Femur (tissue), 1 donor: ENCODE data around the gene SORT1.
"Not testable (repeated sequence)": the region's sequence is repeated elsewhere in the genome, so short reads cannot be mapped to it uniquely, and the experiment has no call there.

Experiments
- DNase-seq: peaks from one replicate; pipeline ENCODE4 v3.0.0-alpha.2; 2017

The SORT1 gene

DNA sequence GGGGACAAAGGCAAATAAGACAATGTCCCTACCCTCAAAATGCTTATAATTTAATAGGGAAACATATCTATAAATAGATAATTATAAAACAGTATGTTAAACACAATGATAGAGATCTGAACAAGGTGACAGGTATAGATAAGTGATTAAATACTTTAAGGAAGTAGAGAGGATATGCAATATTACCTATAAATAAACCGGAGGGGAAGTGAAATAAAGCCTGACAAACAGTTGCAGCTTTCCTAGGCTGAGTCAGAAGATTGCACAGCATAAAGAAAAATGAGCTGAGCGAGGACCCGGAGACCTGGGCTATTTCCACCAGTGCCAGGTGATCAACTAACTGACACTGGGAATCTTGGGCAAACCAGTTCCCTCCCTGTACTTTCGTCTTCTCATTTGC lies 103.2 kb downstream of the SORT1 start:
- DNase-seq = no peak

DNA sequence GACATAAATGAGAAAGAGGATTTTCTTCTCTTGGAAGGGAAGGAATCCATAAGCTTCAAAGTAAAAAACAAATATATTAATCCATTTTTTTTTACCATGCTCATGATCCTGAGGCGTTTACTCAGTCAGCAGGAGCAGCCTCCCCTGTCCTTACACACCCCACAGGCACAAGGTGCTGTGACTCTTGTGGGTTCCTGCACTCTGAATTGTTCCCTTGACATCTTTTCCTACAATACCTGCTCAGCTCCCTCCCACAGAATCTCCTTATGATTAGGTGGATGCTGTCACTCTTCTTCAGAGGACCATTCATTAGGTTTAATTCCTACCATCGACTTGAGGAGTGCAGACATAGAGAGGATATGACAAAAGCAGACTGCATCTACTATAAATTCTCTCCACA lies 104.7 kb downstream of the SORT1 start:
- DNase-seq = no peak

DNA sequence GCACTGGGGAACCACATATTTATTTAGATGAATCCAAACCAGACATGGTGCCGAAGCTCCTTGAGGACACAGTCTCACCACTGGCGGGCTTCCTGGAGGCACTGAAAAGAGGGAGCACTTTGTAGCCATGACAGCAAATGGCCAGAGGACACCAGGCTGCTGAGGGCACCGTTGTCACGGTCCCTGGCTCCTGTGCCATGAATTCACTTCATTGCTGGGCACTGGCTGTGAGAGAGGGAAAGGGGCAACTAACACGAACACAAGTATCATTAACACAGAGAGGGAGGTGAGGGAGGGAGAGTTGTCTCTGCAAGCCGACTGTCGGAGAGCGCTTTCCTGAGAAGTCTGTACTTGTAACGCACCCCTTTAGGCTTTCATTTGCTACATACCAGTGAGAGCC lies 105.4 kb downstream of the SORT1 start:
- no peak for DNase-seq

DNA sequence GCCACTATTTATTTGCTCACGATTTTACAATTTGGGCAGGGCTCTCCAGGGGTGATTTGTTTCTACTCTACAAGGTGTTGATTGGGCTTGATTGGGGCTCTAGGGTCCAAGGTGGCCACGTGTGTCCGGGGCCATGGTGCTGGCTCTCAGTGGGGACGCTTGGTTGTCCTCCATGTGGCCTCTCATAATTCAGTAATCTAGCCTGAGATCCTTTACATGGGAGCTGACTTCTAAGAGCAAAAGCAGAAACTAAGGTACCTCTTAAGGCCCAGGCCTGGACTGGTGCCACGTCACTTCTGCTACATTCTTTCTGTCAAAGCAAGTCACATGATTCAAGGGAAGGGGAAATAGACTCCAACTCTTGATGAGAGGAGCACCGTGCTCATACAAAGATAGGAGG lies 106.7 kb downstream of the SORT1 start:
- DNase-seq = no peak

DNA sequence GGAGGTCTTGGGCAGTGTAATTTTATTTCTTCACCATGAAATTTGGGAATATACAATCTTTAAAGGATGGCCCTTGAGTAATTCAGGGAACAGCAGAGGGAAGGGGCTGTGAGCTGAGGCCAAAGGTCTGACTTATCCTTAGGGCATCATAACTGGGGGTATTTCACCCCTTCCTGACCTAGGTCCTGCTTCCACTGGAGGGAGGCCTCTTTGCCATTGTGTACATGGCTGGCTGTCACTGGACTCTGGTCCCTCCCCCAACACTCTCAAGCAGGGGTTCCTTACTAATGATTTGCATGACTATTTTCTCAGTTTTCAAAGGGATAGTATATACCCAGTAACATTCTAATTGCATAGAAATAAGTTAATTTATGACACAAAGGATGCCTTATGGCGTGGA lies 107.6 kb downstream of the SORT1 start:
- DNase-seq = no peak

DNA sequence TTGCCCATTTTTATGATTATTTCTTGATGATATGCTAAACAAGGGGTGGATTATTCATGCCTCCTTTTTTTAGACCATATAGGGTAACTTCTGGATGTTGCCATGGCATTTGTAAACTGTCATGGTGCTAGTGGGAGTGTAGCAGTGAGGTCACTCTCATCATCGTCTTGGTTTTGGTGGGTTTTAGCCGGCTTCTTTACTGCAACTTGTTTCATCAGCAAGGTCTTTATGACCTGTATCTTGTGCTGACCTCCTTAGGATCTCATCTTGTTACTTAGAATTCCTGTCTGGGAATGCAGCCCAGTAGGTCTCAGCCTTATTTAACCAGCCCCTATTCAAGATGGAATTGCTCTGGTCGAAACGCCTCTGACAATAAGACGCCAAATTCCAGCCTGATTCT lies 111.0 kb downstream of the SORT1 start:
- not testable (repeated sequence) for DNase-seq

DNA sequence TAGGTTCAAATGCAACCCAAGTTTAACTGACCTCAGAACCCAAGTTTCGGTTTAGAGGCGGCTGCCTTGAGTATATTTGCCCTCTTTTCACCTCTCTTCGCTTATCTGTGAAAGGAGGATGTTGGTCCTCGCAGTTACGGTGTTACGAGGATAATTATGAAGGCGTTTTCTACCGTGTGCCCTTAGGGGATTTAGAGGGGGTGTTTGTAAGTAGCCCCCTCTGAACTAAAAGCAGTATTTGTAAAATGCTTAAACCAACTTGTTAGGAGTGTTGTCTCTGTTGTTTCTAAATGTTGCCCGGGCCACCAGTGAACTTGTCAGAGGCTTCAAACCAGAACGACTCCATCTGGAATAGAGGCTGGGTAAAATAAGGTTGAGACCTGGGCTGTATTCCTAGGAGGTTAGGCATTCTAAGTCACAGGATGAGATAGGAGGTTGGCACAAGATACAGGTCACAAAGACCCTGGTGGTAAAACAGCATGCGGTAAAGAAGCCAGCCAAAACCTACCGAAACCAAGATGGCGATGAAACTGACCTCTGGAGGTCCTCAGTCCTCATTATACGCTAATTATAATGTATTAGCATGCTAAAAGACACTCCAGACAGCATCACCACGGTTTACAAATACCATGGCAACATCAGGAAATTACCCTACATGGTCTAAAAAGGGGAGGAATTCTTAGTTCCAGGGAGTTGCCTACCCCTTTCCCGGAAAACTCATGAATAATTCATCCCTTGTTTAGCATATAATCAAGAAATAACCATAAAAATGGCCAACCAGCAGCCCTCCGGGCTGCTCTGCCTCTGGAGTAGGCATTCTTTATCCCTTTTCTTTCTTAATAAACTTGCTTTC lies 113.7 kb downstream of the SORT1 start:
- peak; percentile 10 for DNase-seq

DNA sequence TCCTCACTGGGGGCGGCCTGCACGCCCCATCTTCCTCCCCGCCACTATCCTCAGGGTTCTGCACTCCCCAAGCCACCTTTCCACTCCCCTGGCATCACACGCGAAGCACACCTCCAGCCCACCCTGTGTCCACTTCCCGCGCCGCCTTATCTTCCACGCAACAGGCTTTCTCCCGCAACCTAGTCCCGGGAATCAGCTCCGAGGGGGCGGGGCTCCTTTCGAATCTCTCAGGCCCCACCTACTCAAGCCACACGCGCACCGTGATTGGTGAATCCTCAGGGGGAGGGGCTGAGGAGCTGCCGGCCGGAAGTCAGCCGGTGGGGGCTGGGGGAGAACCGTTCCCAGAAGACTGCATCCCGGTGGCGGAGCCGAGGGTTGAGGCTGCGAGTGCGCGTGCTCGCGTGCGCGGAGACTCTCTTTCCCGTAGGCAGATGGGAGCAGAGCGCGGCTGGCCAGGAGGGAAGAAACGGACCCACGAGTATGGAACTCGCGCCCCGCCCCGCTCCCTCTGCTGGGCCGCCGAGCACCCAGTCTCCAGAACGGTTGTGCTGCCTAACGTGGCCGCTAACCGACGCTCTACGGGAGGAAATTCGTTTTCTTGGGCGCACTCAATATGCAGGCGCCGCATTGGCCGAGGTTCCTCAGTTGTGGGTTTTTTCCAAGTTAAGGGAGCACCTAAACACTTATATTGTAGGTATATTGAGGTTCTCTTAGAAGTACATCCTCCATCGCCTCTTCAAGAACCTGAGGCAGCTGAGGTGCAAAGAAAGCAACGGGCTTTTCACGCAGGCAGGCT lies 114.6 kb downstream of the SORT1 start, which contains the start of gene PSRC1:
Gene PSRC1 (minus strand): TSS at position 194 of the 796 bp plus-strand sequence.
- DNase-seq = peak; percentile 97

DNA sequence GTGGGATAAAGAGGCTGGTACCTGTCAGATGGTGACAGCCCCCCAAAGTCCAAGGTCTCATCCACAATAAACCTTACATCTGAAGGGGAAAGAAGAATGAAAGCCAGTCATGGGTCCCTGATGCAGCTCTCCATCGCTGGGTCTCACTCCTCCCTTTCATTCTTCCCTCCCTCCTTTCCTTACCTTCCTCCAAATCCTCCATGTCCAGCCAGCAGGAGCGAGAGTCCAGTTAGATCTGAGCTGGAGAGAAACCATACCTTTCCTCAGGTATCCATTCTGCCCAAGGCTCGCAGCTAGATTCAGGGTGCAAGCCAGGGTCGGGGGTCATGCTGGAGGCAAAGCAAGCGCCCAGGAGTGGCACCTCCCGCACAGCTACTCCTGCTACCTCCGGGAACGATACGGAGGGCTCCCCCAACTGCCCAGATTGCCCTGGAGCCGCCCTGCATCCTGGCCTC lies 115.2 kb downstream of the SORT1 start:
- no peak for DNase-seq

DNA sequence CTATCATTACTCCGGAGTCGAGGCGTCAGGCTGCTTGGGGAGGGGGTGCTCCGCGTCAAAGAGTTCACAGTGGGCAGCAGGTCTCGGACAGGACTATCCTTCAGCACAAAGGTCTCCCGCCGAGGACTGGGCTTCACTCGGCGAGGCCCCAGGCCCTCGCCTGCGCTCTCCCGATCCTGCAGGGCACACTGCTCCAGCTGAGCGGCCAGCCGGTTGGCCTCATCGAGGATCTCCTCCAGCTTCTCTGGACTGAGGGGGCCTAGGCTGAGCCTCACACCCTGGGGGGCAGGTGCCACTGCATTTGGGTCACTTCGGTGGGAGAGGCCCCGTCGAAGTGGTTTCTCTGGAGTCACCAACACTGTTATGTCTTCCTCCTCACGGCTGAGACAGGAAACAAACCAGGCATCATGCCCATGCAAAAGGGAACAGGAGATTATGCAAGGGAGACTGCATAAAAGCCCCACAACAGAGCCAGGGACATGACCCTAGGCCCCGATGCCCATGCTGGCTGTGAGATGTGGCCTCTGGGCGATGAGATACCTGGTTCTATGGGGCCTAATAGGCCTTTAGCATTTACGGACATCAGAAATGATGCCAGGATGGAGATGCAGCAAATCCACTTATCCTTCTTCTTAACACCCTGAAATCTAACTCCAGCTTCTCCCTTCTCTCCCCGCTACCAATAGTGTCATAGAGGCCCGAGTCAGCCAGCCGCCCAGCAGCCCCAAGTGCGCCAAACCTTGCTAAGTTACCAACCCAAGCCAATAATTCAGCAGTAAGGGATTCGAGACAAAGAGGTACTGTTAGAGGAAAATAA lies 115.8 kb downstream of the SORT1 start:
- peak; percentile 26 for DNase-seq

DNA sequence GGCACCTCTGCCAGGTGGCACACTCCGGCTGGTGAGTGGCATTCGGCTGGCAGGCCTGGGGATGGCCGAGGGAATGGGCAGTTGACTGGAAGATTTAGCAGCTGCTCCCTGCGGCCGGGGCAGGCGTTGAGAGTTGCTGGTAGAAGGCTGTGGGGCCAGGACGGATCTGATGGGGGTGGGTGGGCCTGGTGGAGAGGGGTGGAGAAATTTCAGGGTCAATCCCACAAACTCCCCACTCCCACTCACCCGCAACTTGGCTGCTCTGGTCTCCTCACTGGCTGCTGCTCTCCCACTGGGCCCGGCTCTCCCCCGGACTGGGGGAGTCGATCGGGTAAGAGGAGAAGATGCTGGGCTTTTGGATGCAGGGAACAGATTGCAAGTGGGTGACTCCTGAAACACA lies 116.9 kb downstream of the SORT1 start:
- peak; percentile 11 for DNase-seq

DNA sequence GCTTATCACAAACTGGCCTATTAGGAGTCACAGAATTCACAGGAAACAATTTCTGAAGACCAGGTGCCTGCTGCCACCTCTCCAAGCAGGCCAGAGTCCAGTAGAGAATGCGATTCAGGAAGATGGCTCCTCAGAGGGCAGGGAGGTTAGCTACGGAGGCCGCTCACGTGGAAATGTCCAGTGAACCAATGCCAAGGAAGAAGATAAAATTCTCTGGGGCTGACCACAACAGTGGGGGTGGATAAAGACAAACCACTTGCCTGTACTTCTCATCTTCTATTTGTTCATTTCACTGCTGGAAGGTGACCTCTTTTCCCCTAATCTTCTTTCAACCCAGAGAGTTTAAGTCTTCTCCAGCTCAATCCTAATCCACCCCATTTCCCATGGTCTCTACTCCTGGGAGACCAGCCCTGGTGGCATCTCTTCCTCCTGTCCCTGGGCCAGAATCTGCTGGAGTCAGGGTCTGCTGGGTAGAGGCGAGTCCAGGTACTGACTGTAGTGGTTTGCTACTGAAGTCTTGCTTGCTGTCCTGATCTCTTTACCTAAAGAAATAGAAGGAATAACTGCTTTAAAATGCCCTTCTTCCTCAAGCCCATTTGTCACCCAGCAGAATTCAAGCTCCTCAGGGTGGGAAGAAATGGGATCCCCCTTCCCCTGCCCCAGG lies 118.0 kb downstream of the SORT1 start:
- DNase-seq = no peak

DNA sequence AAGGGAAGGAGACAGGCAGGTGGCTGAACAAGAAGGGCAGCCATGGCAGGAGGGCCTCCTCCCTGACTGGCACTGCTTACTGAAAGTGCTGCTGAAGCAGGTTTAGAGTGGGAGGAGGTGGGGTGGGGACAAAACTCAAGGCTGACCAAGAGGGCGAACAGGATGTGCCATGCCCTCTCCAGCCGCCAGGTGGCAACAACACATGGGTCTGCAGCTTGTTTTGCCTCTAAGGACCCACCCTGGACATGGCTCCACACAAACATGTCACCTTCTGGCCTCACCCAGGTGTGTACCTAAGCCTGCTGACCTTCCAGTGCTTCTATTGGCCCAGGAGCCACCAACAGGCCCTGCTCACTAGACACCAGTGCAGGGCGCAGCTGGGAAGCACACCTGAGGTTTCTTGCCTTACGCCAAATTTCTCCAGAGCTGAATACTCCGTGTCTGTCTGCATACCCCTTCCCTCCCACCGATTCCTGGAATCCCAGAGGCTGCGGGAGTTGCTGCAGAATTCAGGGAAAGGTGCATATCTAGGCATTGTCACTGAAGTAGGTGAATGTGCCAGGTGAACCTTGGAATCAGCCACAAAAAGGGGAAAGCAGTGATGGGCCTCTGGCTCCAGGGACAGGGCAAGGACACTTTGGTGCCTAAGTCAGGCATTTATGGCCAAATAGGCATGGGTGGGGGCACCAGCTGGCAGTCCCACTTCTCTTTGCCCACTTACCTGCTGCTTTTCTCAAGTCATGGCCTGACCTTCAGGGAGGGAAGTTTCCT lies 120.1 kb downstream of the SORT1 start:
- DNase-seq = peak; percentile 77

DNA sequence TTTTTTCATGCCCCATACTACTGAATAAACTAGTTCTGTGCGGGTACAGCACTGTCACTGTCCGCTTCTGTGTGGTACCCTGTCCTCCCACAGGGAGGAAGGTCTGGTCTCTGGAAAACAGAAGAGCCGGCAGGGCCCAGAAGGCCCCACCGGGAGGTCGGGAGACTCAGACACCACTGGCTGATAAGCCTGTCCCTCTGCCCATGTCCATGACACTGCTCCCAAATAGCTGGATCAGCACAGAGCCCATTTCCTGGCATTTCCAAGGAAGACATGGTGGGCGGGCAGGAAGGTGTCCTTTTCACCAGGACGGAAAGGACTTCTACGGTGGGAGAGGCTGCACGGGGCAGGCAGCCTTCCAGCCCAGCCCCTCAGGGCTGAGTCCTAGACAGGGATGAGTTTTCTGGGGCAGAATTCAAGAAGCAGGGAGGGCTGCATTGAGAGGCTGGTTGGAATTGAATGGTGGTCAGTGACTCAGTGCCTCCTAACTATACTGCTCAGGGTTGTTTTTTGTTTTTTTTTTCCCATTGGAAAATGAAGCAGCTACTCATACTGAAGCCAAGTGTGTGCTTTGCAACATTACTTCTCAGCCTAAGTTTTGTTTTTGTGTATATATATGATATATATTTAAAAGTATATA lies 121.9 kb downstream of the SORT1 start:
- no peak for DNase-seq

DNA sequence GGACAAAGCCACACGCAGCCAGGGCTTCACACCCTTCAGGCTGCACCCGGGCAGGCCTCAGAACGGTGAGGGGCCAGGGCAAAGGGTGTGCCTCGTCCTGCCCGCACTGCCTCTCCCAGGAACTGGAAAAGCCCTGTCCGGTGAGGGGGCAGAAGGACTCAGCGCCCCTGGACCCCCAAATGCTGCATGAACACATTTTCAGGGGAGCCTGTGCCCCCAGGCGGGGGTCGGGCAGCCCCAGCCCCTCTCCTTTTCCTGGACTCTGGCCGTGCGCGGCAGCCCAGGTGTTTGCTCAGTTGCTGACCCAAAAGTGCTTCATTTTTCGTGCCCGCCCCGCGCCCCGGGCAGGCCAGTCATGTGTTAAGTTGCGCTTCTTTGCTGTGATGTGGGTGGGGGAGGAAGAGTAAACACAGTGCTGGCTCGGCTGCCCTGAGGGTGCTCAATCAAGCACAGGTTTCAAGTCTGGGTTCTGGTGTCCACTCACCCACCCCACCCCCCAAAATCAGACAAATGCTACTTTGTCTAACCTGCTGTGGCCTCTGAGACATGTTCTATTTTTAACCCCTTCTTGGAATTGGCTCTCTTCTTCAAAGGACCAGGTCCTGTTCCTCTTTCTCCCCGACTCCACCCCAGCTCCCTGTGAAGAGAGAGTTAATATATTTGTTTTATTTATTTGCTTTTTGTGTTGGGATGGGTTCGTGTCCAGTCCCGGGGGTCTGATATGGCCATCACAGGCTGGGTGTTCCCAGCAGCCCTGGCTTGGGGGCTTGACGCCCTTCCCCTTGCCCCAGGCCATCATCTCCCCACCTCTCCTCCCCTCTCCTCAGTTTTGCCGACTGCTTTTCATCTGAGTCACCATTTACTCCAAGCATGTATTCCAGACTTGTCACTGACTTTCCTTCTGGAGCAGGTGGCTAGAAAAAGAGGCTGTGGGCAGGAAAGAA lies 122.9 kb downstream of the SORT1 start:
- DNase-seq = no peak

DNA sequence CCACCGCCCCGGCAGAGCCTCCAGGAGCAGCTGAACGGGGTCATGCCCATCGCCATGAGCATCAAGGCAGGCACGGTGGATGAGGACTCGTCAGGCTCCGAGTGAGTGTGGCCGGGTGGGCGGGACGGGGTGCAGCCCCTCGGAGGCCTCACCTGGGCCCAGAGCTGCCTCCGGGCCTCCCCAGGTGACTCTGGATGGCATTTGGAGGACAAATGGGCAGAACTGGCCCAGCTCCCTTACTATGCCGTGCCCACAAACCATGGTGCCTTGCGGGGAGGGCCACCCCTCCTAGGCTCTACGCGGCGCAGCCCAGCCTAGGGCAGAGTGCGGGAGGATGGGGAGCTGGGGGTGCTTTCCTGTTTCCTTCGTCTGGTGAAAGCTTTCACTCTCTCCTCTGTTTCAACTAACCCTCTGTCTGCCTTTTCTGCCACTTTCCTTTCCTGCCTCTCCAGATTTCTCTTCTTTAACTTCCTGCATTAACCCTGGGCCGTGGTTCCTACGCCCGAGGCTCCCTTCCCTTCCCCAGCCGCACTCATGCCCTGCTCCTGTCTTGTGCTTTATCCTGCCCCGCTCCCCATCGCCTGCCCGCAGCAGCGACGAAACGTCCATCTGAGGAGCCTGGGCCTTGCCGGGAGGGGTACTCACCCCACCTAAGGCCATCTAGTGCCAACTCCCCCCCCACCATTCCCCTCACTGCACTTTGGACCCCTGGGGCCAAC lies 124.0 kb downstream of the SORT1 start:
- DNase-seq = no peak

DNA sequence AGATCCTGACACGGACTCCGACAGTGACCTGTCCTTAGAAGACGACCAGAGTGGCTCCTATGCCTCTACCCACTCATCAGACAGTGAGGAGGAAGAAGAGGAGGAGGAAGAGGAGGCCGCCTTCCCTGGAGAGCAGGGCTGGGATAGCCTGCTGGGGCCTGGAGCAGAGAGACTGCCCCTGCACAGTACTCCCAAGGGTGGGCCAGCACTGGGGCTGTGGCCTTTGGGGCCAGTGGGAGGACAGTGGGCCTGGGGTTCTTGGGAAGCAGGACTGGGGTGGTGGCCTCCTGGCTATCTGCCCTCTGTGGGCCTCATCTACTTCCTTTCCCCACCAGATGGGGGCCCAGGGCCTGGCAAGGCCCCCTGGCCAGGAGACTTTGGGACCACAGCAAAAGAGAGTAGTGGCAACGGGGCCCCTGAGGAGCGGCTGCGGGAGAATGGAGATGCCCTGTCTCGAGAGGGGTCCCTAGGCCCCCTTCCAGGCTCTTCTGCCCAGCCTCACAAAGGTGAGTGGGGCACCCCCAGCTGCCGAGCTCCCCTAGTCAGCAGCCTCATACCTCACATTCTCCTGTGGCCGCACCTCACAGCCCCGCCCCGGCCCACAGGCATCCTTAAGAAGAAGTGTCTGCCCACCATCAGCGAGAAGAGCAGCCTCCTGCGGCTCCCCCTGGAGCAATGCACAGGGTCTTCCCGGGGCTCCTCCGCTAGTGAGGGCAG lies 124.7 kb downstream of the SORT1 start:
- no peak for DNase-seq

DNA sequence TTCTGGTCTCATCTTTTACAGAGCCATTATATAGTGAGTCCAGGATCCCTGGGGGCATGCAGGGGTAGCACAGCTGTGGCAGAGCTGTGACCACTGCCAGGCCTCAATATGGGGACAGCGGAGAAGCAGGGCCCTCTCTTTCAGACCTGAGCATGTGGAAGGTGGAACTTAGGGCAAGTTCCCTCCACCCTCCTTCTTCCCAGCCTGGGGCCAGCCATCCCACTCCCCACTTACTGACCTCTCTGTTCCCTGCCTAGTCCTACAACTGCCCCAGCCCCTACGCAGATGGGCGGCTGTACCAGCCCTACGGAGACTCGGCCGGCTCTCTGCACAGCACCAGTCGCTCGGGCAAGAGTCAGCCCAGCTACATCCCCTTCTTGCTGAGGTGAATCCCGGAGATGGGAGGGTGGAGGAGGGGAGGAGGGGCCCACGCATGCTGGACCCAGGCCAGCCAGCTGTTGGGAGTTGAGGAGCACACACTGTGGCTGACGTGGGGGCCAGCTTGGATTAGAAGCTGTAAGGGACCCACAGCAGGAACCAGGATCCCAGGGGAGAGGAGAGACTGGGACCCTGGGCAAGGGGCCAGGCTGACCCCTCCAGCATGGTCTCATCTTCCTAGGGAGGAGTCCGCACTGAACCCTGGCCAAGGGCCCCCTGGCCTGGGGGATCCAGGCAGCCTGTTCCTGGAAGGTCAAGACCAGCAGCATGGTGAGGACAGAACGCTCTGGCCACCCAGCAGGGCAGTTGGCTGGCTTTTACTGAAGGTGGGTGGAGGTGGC lies 125.5 kb downstream of the SORT1 start:
- no peak for DNase-seq
